ENCODE results near the gene FNDC7. TPM values are rescaled to one million over a fixed set of nuclear protein-coding genes. Genes with fewer than 3 reads are reported as not detected.

The FNDC7 gene
- total and polyA plus RNA-seq, 10 of the 15 experiments (the other 5 are each of a cell fraction or from before 2014, with no cell fraction given): not detected

DNA sequence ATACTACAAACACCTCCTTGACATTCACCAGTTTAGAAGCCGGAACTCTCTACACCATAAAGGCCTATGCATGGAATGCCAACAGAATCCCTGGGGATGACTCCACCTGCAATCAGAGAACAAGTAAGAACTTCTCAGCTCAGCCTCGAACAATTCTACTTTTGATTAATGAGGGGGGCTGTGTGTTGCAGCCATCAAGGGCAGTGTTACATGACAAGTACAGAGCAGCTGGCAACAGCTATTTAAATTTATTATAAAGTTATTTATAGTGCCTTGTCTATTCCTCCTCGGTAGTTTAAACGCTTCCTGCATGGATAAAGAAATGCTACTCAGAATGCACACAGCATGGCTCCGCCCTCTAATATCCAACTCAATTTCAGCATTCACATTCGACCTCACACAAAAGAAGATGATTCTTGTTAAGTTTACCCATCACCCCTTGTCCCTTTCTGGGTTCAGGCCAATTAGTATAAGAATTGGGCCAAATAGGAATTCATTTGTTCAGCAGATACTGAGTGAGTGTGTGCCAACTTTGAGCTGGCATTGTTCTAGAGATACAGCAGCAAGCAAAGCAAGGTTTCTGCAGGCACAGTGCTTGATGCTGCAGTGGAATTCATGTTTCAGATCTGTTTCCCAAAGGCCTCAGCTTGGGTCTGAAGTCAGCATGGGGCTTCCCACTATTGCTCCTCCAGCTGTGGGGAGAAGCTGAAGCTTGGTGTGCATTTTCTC is 6.4 kb downstream of the FNDC7 start (continued):
- TF ChIP-seq, protein P1, sequence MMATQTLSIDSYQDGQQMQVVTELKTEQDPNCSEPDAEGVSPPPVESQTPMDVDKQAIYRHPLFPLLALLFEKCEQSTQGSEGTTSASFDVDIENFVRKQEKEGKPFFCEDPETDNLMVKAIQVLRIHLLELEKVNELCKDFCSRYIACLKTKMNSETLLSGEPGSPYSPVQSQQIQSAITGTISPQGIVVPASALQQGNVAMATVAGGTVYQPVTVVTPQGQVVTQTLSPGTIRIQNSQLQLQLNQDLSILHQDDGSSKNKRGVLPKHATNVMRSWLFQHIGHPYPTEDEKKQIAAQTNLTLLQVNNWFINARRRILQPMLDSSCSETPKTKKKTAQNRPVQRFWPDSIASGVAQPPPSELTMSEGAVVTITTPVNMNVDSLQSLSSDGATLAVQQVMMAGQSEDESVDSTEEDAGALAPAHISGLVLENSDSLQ (IDR thresholded peaks at IDR 0.05): no peak
- TF ChIP-seq, protein P2, sequence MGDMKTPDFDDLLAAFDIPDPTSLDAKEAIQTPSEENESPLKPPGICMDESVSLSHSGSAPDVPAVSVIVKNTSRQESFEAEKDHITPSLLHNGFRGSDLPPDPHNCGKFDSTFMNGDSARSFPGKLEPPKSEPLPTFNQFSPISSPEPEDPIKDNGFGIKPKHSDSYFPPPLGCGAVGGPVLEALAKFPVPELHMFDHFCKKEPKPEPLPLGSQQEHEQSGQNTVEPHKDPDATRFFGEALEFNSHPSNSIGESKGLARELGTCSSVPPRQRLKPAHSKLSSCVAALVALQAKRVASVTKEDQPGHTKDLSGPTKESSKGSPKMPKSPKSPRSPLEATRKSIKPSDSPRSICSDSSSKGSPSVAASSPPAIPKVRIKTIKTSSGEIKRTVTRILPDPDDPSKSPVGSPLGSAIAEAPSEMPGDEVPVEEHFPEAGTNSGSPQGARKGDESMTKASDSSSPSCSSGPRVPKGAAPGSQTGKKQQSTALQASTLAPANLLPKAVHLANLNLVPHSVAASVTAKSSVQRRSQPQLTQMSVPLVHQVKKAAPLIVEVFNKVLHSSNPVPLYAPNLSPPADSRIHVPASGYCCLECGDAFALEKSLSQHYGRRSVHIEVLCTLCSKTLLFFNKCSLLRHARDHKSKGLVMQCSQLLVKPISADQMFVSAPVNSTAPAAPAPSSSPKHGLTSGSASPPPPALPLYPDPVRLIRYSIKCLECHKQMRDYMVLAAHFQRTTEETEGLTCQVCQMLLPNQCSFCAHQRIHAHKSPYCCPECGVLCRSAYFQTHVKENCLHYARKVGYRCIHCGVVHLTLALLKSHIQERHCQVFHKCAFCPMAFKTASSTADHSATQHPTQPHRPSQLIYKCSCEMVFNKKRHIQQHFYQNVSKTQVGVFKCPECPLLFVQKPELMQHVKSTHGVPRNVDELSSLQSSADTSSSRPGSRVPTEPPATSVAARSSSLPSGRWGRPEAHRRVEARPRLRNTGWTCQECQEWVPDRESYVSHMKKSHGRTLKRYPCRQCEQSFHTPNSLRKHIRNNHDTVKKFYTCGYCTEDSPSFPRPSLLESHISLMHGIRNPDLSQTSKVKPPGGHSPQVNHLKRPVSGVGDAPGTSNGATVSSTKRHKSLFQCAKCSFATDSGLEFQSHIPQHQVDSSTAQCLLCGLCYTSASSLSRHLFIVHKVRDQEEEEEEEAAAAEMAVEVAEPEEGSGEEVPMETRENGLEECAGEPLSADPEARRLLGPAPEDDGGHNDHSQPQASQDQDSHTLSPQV (IDR thresholded peaks at IDR 0.05): no peak
- no peak for TF ChIP-seq EP300 (IDR thresholded peaks at IDR 0.05; ENCODE audit: borderline replicate concordance in 1 of 2, control insufficient read depth in 1 of 2, low read depth in 2 of 2, low read length in 2 of 2)

DNA sequence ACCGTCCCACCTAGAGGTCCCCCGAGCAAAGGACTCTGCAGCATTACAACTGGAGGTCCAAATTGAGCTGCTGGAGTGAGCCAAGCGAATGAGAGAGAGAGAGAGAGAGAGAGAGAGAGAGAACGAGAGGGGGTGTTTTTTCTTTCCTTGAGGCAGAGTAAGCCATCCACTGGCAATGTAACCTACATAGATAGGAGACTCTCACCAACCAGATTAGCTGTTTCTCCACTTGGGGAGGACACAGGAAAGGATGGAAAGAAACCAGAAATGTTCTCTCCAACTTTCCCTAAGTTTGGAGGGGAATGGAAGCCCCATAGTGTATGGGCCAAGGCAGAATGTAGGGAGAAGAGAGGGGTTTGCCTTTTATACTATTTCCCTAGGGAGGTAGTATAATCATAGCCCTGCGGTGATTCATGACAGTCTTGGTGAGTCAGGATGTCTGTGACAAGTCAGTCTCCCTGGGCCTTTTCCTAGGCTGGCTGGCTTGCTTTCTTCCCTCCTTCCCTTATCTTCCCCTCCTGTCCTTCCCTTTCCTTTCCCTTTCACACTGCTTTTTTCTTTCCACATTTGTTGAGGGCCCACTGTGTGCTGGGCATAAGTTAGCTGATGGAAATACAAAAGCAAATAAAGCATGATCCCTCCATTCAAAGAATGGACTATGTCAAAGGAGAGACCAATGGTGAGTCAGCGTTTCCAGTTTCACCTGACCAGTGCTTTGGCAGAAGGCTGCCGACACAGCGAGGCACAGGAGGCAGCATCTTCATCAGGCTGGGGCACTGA is 7.1 kb downstream of the FNDC7 start:
- H2AFZ ChIP-seq (ENCODE audit: control insufficient read depth, low read depth, low read length): no peak overlapping the region
- no TSS peak for BruUV-seq (replicated peaks)
- TF ChIP-seq NR2C1 (IDR thresholded peaks at IDR 0.05): no peak
- no peak for TF ChIP-seq FOXK2 (IDR thresholded peaks at IDR 0.05)
- no peak for TF ChIP-seq EGR1 (IDR thresholded peaks at IDR 0.05; ENCODE audit: borderline replicate concordance in 1 of 2, low read depth in 2 of 2, low read length in 2 of 2)
- TF ChIP-seq, protein P3, sequence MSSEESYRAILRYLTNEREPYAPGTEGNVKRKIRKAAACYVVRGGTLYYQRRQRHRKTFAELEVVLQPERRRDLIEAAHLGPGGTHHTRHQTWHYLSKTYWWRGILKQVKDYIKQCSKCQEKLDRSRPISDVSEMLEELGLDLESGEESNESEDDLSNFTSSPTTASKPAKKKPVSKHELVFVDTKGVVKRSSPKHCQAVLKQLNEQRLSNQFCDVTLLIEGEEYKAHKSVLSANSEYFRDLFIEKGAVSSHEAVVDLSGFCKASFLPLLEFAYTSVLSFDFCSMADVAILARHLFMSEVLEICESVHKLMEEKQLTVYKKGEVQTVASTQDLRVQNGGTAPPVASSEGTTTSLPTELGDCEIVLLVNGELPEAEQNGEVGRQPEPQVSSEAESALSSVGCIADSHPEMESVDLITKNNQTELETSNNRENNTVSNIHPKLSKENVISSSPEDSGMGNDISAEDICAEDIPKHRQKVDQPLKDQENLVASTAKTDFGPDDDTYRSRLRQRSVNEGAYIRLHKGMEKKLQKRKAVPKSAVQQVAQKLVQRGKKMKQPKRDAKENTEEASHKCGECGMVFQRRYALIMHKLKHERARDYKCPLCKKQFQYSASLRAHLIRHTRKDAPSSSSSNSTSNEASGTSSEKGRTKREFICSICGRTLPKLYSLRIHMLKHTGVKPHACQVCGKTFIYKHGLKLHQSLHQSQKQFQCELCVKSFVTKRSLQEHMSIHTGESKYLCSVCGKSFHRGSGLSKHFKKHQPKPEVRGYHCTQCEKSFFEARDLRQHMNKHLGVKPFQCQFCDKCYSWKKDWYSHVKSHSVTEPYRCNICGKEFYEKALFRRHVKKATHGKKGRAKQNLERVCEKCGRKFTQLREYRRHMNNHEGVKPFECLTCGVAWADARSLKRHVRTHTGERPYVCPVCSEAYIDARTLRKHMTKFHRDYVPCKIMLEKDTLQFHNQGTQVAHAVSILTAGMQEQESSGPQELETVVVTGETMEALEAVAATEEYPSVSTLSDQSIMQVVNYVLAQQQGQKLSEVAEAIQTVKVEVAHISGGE (CRISPR knock-in tag; IDR thresholded peaks at IDR 0.05): no peak
- TF ChIP-seq NR2F1 (conservative IDR thresholded peaks at IDR 0.05): no peak
- TF ChIP-seq GATAD2B (conservative IDR thresholded peaks at IDR 0.05; ENCODE audit: low read depth): no peak

More for the DNA sequence above, 7.1 kb downstream of the FNDC7 start:
- DNase-seq (ENCODE audit: low read depth, low spot score) (no peak), FAIRE-seq (no peak), ATAC-seq (no peak)
- WGBS (ENCODE audit: insufficient coverage, insufficient replicate concordance, low lambda C conversion rate, missing lambda C conversion rate): 17% methylated on average over 8 of the region's 8 CpGs
- Histone ChIP-seq H3K27me3 (replicated peaks in 1 of 2; ENCODE audit: control insufficient read depth in 2 of 2, insufficient read depth in 2 of 2, low read length in 1 of 2) (peaks cover 0 to 2% of the 10 kb centered on the region in 2 experiments; a peak in 2 of 4 replicates), H3K4me1 (ENCODE audit: control insufficient read depth, insufficient read depth, low read length) (no peaks in the 10 kb centered on the region), H3K9me3 (replicated peaks; ENCODE audit: control insufficient read depth, insufficient read depth, low read length) (no peaks in the 10 kb centered on the region), H3K79me2 (ENCODE audit: control insufficient read depth, insufficient read depth, low read length) (no peaks in the 10 kb centered on the region), H4K20me1 (ENCODE audit: control insufficient read depth, insufficient read depth) (no peaks in the 10 kb centered on the region), H3K27ac (ENCODE audit: control insufficient read depth, insufficient read depth) (no peak overlapping the region), H3K9ac (ENCODE audit: control insufficient read depth, insufficient read depth, low read length) (no peak overlapping the region), H3K4me3 (no peak overlapping the region), H3K36me3 (ENCODE audit: control insufficient read depth in 2 of 2, insufficient read depth in 2 of 2, low read length in 1 of 2) (no peaks in the 10 kb centered on the region), H3K4me2 (ENCODE audit: control insufficient read depth, insufficient read depth) (no peak overlapping the region)
- intact Hi-C loops (cut with micrococcal nuclease; ENCODE audit: unreplicated experiment): no loop called here
- ChIA-PET SMC1A (ENCODE audit: uncharacterized antibody, unreplicated experiment) (no interaction called here), CTCF (interaction anchor here (1.1 to 1.4 kb wide), 3 partner anchors 11 to 207 kb away, joined by 3 to 5 read pairs (median 3); no protein-coding TSS in a partner anchor), RAD21 (ENCODE audit: unreplicated experiment) (no interaction called here), POLR2A (no interaction called here)
- in situ Hi-C loops (cut with MboI): no loop called here
